H54 (cell line): Measurements from ENCODE around the gene RCBTB1.
"Not testable (repeated sequence)": the region's sequence is repeated elsewhere in the genome, so short reads cannot be mapped to it uniquely, and the experiment has no call there.

Experiments used
- DNase-seq: peaks from one replicate; pipeline ENCODE4 v3.0.0; 2011; ENCODE audit warnings: low spot score, mixed read lengths; ENCODE audit not compliant: insufficient read length
- FAIRE-seq: peaks from 3 replicates; lab custom pipeline; 2011; peaks lifted over from hg19 to GRCh38; lab: Jason Lieb, UNC
- POLR2A ChIP-seq: IDR thresholded peaks from 2 replicates; pipeline ENCODE4 v1.6.1; 2011; ENCODE audit warnings: low read depth, mild to moderate bottlenecking, low read length

RCBTB1 gene

GRCh38 chr13:49587311-49587847, 2.0 kb upstream of the RCBTB1 start:
- FAIRE-seq (no peak), DNase-seq (peak; percentile 15)
- no peak for TF ChIP-seq POLR2A

- no peak for TF ChIP-seq POLR2A
- FAIRE-seq = no peak
- DNase-seq = no peak
Observed at GRCh38 chr13:49586717-49587116, 1.4 kb upstream of the RCBTB1 start.

GRCh38 chr13:49584771-49585182, 581 bp downstream of the RCBTB1 start:
- FAIRE-seq = no peak
- DNase-seq = no peak
- TF ChIP-seq POLR2A = no peak

- no peak for TF ChIP-seq POLR2A
- FAIRE-seq (no peak), DNase-seq (no peak)
Observed at GRCh38 chr13:49580980-49581680, 4.2 kb downstream of the RCBTB1 start.

- TF ChIP-seq POLR2A = no peak
- no peak for FAIRE-seq
- no peak for DNase-seq
Observed at GRCh38 chr13:49579501-49579900, 5.9 kb downstream of the RCBTB1 start.

- no peak for FAIRE-seq
- DNase-seq = no peak
- no peak for TF ChIP-seq POLR2A
Observed at GRCh38 chr13:49571299-49572240, 13.8 kb downstream of the RCBTB1 start.

GRCh38 chr13:49569993-49570689, 15.2 kb downstream of the RCBTB1 start:
- no peak for DNase-seq

GRCh38 chr13:49567491-49567890, 17.9 kb downstream of the RCBTB1 start:
- no peak for TF ChIP-seq POLR2A
- DNase-seq (no peak), FAIRE-seq (no peak)

More at GRCh38 chr13:49569993-49570689, 15.2 kb downstream of the RCBTB1 start:
- FAIRE-seq = no peak
- TF ChIP-seq POLR2A = no peak

GRCh38 chr13:49566461-49566860, 18.9 kb downstream of the RCBTB1 start:
- FAIRE-seq (no peak), DNase-seq (no peak)
- no peak for TF ChIP-seq POLR2A

GRCh38 chr13:49565461-49565860, 19.9 kb downstream of the RCBTB1 start:
- not testable (repeated sequence) for FAIRE-seq, DNase-seq

GRCh38 chr13:49563516-49563915, 21.8 kb downstream of the RCBTB1 start:
- no peak for TF ChIP-seq POLR2A
- DNase-seq (no peak), FAIRE-seq (no peak)

- TF ChIP-seq POLR2A = no peak
- DNase-seq = no peak
- no peak for FAIRE-seq
Observed at GRCh38 chr13:49561062-49561410, 24.3 kb downstream of the RCBTB1 start.

- TF ChIP-seq POLR2A = no peak
Observed at GRCh38 chr13:49560270-49561061, 24.9 kb downstream of the RCBTB1 start.

GRCh38 chr13:49559006-49559405, 26.4 kb downstream of the RCBTB1 start:
- no peak for FAIRE-seq
- no peak for DNase-seq

More at GRCh38 chr13:49560270-49561061, 24.9 kb downstream of the RCBTB1 start:
- DNase-seq (no peak), FAIRE-seq (no peak)

More at GRCh38 chr13:49559006-49559405, 26.4 kb downstream of the RCBTB1 start:
- no peak for TF ChIP-seq POLR2A
